Effector CD4-positive, alpha-beta T cell (primary cell): ENCODE measurements around the gene CCL18.
"Not testable (repeated sequence)": the region's sequence is repeated elsewhere in the genome, so short reads cannot be mapped to it uniquely, and the experiment has no call there.

Source experiments
- DNase-seq: peaks from one replicate; pipeline ENCODE4 v3.0.0-alpha.2; 2020

Gene CCL18

DNA sequence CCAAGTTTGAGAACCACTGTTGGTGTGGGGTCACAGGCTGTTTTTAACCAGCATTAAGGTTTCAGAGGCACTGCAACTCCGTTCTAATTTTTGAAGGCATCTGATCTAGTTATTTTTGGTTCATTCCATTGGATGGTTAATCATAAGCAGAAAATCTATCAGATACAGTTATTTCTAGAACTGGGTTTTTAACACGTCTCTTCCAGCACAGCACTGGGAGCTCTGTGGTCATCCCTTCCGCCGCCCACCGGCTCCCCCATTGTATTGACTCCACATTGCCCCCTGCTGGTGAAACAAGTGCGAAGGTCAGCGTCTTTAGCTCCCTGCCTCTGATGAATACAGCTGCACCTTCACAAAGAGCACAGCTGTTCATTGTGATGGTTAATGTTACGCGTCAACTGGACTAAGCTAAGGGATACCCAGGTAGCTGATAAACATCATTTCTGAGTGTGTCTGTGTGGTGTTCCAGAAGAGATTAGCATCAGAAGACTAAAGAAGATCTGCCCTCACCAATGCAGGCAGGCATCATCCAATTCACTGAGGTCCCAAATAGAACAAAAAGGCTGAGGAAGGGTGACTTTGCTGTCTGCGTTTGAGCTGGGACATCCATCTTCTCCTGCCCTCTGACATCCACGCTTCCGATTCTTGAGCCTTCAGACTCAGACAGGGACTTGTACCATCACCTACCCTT is 8.5 kb downstream of the CCL18 start:
- peak; percentile 39 for DNase-seq

DNA sequence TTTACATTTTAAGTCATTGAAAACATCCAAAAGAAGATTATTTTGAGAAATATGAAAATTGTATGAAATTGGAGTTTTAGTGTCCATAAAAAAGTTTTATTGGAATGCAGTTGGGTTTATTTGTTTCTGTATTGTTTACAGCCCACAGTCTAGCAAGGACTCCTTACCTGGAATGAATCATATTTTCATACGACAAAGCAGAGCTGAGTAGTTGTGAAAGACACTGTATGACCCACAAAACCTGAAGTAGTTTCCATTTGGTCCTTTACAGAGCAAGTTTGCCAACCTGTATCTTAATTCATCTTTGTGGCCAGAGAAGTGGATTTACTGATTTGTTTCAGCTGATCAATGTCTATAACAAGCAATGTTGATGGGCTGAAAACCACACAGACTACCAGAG is 10.3 kb downstream of the CCL18 start:
- DNase-seq = no peak

DNA sequence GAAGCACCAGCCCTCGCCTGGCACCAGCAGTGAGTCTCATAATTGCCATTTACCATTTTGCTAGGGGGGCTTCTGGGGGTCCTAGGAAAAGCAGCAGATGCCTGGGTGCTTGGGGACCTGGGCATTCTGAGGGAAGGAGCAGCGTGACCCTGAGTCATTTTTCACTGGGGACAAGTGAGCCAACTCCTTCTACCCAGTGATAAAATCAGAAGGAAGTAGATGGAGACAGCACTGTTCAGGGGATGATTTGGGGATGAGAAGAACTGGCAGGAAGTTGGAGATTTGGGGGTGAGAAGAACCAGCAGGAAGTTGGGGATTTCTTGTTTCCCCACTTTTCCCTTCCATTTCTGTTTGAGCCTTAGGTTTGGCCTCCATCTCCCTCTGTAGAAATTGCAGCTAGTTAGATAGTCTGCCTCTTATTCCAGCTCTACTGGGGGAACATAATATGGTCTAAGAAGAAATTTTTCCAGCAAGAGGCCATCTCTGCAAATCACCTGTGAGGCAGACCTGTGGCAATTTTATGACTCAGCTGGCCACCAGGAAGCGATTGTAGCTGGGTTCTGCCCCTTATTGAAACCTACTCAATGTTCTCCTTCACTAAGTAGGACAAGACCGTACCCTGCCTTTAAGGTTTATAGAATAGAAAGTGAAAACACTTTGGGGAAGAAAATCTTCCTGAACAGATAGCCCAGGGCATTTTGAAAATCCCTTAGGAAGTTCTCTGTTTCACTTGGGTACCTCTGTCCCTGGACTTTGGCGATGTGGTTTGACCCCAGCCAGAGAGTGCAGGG is 17.8 kb downstream of the CCL18 start:
- DNase-seq = not testable (repeated sequence)

DNA sequence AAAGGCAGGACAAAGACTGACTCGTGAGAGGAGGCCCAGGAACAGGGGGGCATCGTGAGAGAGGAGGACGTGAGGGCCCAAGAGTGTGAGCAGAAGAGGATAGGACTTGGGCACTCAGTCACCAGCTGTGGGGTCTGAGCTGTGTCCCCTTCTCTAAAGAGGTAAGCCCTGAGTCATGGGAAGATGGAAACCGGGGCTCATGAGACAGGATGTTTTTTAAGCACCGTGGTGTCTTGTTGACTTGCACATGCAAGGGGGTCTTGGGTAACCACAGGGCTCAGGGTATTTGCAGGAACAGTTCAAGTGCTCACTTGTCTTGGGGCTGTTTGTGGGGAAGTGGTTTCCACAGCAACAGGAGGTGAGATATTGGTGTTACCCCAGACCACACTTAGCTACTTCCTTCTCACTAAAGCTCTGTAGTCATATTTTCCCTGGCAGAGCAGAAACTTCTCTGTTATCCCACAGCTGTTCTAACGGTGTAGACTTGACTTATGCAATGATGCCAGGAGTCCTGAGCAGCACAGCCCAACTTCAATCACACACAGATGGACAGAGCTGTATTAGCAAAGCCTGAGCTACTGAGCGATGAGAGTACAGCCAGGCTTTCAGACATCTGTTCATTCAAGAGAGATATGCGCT is 18.5 kb downstream of the CCL18 start:
- DNase-seq = not testable (repeated sequence)

DNA sequence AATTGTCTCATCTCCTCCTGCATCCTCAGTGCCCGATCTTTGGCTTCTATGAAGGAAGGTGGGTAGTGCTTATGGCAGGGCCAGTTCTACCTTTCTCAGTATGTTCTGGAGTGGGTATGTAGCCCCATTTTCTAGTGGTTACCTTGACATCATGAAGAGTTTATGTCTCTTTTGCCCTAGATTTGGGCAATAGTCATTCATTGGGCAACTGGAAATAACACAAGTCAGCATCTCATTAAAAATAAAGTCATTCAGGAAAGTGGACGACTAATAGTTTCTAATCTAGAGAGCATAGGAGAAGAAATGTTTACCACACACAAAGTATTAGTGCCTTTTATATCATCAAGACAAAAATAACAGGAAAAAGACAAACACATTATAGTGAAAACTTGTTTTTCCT is 19.6 kb downstream of the CCL18 start:
- DNase-seq = not testable (repeated sequence)

DNA sequence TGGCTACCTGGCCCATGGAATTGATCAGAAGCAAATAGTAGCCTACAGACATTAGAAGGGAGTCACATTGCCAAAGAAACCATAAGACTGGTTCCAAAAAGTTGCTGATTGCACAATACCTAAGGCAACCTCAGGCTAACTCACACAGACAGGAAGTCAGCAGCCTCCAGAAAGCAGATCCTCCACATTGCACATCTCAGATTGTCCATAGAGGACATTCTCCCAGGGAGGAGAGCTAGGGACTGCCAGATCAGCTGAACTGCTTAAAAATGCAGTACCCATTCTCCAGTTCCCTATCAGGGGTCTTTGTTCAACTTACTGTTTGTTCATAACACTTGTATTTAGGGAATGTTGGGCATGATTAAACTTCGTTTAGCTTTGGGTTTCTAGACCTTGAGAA is 21.7 kb downstream of the CCL18 start:
- no peak for DNase-seq

DNA sequence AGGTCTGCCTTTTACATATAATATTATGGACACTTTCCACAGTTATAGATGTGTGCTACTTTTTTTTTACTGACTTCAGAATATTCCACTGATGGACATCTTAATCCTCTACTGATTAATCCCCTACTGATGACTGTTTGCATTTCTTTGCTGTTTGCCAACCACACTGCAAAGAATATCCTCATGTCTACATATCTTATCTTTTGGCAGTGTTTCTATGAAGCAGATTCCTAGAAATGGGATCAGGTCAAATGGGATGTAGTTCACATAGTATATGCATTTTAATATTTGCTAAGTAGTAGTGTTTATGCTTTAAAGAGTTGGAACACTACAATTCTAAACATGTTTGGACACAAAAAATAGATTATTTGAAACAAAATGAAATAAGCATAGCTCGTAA is 22.7 kb downstream of the CCL18 start:
- no peak for DNase-seq

DNA sequence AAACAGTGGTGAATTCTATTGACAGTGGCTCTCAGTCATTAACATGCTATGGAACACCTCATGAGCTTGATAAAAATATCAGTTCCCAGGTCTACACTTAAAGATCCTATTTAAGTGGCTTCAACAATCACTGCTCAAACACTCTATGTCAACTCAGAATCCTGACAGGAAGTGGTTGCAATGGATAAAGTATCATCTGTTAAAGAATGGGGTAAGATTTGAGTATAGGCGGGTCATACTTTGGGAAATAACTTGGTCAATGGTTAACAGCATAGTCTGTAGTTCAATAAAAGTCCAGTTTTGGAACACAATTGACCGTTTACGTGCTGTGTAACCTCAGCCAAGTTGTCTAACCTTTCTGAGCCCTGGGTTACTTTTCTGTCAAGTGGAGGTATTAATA is 23.4 kb downstream of the CCL18 start:
- DNase-seq = not testable (repeated sequence)

DNA sequence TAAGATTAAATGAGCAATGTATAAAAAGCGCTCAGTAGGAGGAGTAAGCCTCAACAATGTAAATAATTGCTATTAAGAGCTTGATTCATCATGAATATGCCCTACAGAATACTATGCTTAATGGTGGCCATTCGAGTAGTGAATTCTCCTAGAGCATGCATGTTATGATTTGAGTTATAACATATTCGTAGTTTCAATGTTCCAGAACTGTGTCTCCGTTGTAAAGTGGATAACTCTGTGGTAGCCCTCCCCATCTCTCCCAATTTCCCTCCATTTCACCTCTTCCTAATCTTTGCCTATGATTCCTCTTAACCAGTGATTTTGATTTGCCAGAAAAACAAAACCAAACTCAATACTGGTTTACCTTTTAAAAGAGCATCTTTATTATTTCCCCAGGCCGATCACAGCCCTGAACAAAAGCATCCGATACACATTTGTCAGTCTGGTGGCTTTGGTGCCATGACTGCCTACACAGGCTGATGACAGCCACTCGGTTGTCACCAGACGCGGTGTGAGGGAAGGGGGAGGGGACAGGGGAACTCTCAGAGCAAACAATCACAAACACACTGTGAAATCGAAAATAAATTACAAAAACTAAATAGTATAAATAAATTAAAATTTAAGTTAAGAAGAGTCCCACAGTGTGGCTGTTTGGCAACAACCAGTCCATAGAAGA is 24.0 kb downstream of the CCL18 start:
- DNase-seq = not testable (repeated sequence)

DNA sequence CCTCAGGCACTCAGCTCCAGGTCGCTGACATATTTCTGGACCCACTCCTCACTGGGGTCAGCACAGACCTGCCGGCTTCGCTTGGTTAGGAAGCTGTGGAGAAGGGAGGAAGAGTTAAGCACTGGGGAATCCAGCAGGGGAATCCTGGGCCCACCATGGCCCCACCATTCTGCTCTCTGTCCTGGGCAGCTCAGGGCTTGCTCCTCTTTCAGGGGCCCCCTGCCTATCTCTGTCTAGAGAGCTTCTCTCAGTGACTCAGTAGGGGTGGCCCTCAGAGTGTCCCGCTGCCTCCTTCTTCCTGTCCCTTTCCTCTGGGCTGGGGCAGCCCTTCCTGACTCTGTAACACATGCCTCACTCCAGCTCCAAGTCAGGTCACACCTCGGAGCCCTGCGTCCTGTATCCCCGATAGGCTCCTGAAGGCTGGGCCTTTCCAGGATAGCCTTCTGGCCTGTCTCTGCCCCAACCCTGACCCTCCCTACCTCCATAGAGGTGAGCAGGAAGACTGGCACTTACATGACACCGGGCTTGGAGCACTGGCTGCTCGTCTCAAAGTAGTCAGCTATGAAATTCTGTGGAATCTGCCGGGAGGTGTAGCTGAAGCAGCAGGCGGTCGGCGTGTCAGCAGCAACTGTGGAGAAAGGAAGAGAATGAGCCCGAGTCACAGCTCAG is 24.7 kb downstream of the CCL18 start:
- DNase-seq = no peak

DNA sequence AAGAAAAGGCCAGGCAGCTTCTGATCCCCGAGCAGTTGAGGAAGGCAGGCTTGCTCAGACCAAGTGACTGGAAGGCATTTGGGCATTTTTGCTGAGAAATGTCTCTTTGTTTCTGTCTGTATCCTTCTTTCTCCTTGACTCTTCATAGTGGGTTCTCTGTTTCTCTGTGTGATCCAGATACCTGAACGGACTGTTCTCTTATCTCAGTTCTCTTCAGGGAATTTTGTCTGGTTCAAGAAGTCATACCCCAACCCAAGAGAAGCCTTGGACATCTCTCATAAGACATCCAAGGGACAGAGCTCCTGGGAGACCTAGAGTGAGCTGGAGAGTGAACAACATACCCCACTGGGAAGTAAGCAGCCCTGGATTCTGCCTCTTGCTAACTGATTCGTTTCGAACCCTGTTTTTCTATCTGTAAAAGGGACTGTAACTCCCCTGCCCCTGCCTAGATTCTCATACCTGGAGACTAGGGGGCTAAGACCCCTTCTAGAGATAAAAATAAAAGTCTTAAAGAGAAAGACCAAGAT is 25.3 kb downstream of the CCL18 start:
- DNase-seq = no peak

DNA sequence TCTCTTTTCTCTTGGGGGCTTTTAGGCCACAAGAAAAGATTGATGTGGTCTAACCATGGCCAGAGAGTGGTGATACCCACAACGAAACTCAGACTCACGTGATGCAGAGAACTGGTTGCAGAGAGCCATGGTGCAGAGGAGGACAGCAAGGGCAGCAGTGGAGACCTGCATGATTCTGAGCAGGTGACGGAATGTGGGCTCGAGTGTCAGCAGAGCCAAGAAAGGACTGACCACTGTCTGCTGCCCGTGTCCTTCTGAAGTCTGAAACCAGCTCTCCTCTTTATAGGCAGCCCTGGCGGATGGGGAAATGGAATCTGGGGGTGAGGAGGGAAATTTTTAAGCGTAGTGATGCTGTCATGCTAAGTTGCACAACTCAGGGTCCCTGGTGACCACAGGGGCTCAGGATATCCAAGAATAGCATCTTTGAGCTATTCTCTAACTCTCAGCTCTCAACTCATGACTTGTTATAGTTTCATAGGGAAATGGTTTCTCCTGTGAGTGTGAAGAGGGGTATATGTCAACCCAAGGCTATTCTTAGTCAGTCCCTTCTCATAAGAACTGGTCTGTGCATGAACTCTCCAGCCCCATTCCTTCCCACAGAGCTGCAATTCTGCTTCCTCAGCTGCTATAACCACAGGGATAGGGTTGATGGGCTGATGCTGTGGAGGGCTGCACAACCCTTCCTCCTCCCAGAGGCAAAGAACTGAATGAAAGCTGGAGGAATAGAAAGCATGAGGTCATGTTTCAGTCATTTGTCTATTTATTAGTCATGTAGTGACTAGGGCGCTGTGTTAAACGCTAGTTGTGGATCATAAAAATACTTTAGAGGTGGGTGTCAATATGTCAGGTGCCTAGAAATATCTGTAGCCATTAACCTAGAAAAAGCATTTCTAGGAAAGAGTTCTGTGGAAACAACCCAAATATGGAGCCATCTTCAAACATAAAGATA is 26.1 kb downstream of the CCL18 start, which contains the start of gene CCL3:
CCL3 (minus strand) TSS at position 256 of the 949 bp plus-strand sequence; CDS start at position 171, 85 bp downstream.
- no peak for DNase-seq

DNA sequence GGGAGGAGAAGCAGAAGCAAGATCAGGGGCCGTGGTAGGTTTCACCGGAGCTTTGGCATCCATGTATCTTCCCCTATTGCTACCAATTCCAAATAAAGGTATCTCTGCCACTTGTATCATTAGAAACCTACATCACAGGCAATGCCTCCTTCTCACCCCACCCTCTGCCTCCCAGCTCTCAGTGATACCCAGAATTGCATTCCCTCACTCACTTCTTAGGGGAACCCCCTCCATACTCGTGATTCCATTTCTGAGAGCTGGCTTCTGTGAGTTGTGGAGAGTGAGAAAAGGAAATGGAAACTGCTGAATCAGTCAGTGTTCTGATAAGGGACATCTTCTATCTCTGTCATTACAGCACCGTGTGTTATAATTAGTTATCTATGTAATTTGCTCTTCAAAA is 28.2 kb downstream of the CCL18 start:
- no peak for DNase-seq

DNA sequence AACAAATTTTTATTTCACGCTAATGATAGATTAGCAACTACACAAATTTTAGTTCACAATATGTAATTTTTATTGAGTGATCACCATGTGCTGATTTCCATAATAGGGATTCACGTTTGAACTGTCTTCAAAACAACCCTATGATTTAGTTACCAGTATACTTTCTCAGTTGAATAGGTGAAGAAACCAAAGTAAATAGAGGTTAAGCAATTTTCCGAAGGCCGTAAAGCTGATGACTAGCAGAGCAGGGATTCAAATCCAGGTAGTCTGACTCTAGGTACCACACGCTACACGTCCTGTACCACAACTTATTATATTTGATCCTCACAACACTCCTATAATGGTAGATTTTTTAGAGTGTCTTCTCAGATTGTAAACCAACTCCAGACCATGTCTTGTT is 28.6 kb downstream of the CCL18 start:
- not testable (repeated sequence) for DNase-seq

DNA sequence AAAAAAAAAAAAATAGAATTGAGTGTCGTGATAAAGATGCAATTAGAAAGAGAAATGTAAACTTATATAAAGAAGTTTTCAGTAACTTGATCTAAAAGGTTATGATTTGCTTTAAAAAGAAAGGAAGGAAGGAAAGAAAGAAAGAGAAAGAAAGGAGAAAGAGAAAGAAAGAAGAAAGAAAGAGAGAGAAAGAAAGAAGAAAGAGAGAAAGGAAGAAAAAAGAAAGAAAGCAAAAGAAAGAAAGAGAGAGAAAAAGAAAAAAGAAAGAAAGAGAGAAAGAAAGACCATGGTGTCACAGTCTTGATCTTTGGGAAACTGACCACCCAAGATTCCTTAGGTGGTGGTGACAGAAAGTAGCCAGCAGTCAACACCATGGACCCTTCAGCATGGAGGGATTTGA is 30.2 kb downstream of the CCL18 start:
- DNase-seq = no peak

DNA sequence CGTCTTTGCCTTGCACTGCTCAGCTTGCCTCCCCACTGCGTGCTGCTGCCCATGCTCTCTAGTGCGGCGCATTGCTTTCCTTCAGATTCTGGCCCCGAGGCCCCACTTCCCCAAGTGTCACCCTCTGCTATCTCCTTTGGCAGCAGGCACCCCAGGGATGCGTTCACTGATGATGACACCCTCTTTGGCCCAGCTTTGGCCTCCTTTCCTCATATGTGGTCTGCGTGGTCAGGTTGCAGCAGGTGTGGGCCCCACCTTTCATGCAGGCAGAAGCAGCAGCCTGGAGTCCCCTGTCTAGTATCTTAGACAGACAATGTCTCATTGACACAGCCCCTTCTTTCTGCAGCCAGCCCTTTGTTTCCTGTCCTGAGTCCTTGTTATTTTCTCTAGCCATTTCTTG is 30.7 kb downstream of the CCL18 start:
- no peak for DNase-seq

DNA sequence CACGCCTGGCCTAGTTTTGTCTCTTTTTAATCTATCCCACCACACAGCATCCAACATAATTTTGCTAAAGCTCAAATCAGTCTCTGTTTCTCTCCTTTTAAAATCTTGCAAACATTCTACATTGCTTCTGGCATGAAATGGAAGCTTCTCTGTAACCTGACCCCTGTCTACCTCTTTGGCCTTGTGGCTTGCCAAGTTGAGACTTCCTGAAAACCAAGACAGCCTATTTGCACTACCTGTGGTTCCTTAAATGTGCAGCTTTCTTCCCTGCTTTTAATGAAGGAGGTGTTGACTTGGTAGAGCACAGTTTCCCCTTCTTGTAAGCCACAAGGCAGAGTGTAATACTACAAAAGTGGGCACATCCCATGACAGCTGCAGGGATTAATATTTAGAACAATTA is 31.9 kb downstream of the CCL18 start:
- DNase-seq = no peak

DNA sequence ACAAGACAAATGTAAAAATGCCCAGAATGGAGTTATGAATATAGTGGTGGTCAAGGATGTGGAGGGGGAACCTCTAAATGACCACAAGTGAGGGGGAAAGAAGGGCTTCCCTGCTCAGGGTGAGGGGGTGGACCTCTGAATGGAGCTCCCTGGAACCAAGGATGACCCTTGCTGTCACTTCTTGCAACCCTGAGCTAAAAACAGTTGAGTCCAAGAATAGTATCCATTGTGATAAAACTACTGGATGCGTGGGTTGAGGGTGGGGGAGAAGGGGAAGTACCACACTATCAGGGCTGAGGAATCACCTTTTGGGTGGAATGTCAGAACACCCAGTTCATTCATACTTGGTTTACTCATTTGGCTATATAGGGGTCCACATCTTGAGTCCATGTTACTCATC is 34.9 kb downstream of the CCL18 start:
- not testable (repeated sequence) for DNase-seq

DNA sequence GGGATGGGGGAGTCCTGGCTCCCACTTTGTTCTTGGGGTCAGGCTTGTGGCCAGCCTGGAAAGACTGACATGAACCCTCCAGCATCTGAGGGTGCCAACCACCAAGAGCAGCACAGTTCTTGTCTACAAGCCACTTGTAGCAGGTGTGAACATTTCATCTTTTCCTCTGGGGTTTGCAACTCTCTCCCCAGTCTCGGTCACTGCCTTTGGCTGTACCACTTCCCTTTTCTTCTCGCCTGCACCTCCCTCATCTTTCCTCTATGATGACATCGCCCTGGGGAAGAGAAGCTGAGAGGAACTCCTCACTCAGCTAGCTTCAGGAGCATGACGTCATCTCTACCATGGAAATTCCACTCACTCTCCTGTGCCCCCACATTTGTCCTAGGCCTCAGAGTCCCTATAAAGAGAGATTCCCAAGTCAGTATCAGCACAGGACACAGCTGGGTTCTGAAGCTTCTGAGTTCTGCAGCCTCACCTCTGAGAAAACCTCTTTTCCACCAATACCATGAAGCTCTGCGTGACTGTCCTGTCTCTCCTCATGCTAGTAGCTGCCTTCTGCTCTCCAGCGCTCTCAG is 39.4 kb downstream of the CCL18 start, which contains the start of gene CCL4:
CCL4 (plus strand) TSS at position 427 of the 575 bp plus-strand sequence; CDS start at position 506, 79 bp downstream.
- not testable (repeated sequence) for DNase-seq

DNA sequence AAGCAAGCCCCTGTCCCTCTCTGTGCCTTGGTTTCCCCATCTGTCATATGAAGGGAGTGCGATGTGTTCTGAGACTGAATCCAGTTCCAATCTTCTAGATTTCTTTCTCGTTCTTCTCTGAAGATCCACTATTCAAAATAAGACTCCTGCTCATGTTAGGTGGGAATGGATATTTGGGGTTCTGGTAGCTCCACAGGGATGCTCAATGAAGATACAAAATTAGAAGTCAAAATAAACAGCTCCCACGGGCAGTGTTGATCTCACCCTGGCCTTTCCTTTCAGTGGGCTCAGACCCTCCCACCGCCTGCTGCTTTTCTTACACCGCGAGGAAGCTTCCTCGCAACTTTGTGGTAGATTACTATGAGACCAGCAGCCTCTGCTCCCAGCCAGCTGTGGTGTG is 40.2 kb downstream of the CCL18 start:
- DNase-seq = not testable (repeated sequence)
